NCI-H2107 treated with DMSO at 0.1 percent for 48 hours (cell line): ENCODE measurements around the gene MECR.

ENCODE experiments used
- DNase-seq: peaks from one replicate; lab custom pipeline; 2025; ENCODE audit not compliant: unreplicated experiment; lab: John Stamatoyannopoulos, UW

MECR gene

DNA sequence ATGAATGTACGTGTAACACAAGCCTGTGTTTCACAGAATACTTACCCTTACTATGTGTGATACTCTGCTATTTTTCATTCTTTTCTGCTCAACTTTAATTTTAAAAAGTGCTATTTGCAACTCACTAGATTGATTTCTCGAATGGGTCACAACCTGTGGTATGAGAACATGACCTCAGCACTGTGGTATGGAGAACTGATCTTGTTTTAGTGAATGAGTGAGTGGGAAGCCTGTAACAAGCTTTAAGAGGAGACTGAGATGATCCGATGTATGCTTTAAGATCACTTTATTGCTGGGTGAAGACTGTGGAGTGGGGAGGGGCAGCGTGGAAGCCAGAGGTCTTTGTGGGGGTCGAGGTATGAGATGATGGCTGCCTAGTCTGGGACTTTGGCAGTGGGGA is 21.6 kb downstream of the MECR start:
- DNase-seq = no peak

DNA sequence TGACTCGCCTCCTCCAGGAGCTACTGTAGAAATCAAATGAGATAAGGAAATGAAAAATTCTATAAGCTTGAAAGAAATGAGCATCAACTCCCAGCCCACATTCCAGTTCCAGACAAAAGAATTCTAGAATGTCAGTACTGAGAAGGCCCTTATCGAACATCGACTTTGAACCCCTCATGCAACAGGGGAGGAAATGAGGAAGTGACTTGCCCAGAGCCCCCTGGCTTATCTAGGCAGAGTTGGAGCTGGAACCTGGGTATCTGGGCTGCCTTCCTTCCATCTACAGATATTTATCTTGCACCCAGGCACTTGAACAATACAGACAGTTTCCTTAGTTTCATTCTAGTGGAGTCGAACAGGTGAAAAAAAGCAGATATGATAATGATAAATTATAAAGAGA is 22.3 kb downstream of the MECR start:
- no peak for DNase-seq

DNA sequence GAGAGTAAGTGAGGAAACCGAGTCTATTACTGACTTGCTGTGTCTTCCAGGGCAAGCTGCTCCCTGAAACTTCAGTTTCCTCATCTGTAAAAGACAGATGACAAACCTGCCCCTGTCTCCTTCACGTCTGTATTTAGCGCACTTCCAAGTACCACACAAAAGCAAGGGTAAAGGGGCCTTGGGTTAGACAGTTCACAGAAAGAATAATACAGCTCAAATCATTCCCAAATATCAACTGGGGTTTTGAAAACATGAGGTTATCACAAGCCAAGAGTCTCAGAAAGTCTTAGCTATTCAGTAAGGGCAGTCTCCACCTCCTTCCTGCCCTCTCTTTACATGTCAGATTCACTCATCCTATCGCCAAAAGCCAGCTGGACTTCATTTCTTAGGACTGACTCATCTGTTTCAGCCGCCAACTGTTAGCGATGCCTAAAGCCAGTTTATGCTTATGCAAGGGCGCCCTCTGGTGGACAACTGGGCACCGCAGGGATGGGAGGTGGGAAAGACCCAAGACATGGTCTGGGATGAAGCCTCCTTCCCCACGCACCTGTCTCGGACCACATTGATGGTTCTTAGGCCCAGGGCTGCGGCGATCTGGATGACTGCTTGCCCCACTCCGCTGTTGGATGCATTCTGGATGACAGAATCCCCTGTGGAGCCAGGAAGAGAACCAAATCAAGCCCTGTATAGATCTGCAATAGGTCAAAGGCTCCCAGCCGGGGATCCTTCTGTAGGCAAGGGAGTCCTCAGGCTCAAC is 28.0 kb downstream of the MECR start:
- DNase-seq = peak; percentile 87

DNA sequence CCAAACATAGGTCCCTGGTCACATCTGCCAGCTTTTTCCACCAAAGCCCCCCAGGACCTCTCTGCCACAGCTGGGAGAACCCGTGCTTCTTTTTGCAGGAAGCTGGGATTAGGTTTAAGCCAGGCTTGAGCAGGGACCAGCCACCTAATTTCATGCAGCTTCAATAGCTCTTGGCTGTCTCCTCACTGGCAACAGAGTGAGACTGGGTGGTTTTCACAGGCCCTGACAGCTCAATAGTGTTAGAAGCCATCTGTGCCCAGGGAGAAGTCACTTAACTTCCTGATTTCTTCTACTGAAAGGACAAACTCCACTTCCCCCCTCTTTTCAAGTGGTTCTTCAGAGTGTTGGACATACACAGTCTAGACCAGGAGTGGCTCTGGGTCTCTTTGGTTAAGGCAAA is 28.7 kb downstream of the MECR start:
- DNase-seq = no peak

DNA sequence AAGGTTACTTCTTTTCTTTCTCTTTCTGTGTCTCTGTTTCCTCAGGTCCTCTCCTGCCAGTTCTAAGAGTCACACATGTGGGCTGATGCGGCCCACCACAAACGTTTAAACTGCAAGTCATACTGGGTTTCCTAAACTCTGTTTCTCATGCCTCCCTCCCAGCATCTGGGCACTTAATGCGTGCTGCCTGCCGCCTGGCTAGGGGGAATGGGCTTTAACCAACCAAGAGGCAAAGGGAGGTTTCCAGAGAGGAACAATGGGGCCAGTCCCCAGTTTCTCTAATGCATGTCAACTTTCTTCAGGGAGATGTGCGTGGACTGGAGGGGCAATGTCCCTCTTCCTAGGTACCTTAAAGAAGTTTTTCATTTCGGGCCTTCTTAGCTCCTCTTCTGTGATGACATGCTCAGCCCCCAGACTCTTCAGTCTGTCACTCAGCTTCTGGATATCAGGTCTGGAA is 29.1 kb downstream of the MECR start:
- DNase-seq = no peak

DNA sequence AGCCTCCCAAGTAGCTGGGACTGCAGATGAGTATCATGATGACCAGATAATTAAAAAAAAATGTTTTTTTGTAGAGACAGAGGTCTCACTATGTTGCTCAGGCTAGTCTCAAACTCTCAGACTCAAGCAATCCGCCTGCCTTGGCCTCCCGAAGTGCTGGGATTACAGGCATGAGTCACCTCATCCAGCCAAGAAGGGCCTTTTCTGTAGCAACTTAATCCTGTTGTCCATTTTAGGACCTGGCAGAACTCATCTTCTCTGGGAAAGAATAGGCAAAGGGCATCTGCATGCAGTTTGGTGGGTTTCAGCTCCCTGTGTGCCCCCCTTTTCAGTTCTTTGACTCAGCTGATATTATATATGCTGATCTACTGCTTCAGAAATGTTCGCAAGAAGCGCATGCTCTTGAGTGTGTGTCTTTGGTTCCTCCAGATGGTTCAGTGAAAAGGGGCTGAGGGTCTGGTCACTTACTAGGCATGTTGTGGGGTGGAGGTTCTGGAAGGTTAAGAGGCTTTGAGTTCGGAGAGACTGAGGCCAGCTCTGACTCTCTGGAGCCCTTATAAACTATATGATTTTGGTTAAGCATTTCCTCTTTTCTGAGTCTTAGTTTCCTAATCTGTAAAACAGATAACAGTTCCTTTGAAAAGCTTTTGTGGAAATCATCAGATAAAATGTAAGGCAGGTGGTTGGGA is 29.7 kb downstream of the MECR start:
- no peak for DNase-seq

DNA sequence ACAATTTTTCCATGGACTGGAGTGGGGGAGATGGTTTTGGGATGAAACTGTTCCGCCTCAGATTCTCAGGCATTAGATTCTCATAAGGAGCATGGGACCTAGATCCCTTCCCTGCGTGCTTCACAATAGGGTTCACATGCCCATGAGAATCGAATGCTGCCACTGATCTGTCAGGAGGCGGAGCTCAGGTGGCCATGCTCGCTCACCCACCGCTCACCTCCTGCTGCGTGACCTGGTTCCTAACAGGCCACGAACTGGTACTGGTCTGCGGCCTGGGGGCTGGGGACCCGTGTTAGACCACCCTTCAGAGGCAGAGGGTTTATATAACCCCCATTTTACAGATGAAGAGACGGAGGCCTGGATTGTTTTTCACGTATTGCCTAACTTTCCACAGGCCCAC is 32.7 kb downstream of the MECR start:
- DNase-seq = no peak

DNA sequence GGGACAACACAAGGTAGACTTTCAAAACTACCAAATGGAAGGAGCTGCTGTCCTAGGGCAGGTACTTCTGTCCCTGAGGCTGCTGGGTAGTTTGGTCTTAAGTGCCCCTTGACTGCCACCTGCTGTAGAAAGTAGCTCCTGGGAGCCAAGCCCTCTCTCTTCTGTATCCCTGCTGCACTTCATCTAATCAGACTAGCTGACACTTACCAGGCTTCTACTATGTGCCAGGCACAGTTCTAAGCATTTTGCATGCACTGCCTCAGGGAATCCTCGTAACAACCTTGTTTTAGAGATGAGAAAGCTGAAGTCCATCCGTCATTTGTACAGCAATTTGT is 33.2 kb downstream of the MECR start:
- DNase-seq = peak; percentile 68

DNA sequence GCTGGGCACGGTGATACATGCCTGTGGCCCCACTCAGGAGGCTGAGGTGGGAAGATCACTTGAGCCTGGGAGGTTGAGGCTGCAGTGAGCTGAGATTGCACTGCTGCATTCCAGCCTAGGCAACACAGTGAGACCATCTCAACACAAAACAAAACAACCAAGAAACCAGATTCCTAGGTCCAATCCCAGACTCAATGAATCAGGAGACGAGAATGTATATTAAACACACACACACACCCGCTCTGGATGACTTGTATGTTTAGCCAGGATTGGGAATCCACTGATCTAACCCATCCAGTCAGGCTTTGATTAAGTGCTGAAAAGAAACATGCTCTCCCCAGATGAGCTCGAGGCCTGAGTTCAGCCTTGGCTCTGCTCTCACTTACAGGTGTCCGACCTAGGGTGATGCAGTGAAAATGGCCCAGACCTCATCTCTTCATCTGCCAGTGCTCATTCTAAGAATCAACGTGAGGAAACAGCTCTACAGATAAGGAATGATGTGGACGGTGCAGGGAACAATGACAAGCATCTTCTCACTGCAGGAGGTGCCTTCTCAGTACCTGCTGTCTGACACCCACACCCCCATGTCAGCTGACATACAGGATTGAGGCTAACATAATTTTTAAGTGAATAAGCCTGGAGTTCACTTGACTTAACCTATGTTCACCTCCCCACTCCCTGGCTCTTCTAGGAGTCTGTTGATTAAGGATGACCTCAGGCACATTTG is 33.7 kb downstream of the MECR start:
- DNase-seq = no peak

DNA sequence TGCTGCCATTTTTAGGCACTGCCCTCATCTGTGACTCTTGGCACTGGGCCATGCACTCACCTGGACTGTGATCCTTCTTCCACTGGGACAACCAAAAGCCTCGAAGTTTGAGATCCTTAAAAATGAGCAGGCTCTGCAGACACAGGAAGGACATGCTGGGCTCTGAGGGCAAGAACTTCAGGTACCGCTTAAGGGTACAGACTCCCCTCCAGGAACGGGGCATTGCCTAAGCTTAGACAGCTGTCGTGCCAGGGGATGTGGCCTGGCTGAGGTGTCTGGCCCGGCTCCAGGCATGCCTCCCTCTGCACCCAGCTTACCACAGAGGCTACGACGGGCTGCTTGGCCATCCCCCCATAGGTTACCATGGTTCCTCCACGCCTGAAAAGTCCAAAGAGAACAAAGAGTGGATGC is 34.8 kb downstream of the MECR start:
- DNase-seq = no peak

DNA sequence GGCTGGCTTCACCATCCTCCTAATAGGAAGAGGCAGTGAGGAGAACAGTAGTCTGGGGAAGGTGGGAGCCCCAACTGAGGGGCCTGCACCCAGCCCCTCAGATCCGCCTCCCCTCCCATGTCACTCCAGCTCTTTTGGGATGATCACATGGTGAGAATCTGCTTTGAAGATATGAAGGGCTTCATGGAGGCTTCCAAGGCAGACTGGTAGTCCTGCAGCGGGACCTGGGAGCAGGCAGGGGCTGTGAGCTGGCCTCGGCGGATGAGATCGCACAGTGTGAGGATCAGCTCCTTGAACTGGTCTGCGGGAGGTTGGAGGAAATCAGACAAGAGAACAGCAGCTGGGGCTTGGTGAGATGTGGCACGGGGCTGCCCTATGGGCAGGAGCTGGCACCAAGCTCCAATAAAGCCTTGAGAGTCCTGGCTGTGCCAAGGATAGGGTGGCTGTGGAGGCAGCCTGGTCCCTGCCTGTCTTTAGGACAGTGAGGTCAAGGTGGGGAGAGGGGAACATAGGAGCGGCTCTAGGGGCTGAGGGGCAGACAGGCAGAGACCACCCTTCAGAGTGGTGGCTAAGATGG is 36.8 kb downstream of the MECR start:
- no peak for DNase-seq

DNA sequence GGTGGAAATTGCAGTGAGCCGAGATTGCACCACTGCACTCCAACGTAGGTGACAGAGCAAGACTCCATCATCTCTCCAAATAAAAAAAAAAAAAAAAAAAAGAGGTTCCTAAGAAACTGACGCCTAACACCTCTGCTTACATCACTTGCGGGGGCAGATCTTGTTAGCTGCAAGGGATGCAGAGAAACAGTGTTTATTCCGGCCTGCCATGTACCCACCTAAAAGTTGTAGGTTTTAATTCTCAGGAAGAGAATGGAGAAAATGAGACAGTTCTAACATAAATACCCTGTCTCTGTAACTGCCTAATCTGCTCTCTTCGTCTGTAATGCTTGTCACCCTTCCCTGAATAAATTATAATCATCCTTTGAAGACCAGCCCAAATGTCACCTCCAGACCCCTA is 40.0 kb downstream of the MECR start:
- DNase-seq = no peak

DNA sequence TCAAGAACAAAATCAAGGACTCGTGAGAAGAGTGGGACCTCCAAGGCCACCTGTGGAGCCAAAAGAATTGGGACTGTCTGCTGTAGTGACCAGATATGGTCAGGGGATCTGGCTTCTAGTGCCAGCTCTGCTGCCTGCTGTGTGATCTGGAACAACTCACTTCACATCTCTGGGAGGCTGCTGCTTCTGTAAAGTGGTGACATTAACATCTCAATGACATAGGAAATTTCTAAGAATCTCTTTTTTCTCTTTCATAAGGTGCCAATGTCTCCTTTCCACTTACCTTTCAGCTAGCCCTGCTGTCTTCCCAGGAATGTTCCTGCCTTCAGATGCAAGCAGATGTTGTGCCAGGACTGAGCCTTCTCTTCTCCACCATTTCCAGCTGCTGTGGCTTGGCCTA is 44.0 kb downstream of the MECR start:
- DNase-seq = no peak

DNA sequence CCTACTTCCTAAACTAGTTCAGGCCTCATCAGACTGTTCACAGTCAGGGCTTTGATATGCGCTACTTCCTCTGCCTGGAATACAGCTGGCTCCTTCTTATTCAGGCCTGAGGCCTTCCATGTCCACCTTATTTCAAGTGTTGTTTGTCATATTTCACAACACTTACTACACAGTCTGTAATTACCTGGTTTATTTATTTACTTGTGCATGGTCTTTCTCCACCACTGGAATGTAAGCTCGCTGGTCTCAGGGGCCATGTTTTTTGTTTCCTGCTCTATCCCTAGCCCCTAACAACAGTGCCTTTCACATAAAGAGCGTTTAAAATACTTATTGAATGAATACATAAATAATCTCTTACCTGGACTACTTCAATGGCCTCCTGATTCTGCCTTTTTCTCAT is 44.5 kb downstream of the MECR start:
- no peak for DNase-seq

DNA sequence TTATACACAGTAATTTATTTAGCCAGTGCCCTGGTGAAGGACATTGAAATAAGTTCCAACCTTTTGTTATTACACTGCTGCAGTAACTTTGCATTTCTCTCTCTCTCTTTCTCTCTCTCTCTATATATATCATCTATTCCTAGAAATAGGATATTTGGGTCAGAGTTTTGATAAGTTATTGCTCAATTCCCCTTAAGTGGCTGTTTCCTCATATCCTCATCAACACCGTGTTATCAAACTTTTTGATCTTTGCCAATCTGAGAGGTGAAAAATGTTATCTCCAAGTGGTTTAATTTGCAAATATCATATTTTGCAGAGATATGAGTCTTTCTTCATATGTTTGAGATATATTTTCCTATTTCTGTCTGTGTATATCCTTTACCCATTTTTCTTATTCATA is 47.4 kb downstream of the MECR start:
- no peak for DNase-seq

DNA sequence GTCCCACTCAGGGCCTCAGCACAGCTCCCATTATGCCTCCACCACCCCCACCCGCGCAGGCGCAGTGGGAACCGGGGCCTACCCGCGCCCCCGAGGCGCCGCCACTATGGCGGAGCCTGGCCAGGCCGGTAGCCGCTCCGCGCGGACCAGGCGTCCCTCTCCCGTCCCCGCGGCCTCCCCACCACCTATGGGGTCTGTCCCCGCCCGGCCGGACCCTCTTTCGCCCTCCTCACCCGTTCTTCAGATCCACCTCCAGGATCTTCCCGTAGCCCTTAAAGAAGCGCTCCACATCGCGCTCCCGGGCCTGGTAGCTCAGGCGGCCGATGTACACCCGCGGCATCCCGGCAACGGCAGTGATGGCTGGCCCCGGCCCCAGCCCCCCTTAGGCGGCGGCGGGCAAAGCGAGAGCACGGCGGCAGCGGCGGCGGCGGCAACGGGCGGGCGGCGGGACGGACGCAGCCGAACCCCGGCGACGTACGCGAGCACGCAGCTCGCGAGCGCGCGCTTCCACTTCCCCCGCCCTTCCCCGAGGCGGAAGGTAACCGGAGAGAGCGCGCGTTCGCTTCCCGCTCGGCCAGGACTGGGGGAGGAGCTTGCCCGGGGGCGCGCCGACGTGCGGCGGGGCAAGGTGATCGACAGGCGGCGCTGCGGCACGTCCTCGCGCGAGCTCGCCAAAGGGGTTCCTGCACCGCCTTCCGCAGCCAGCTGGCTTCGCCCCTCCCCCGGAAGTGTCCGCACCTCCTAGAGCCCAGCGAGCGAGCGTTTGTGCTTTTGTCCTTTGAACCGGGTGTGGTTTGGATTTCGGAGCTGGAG is 49.1 kb downstream of the MECR start, which contains the start of gene SRSF4:
TSS of gene SRSF4 (minus strand) at position 488 of the 813 bp plus-strand sequence. CDS start at position 340, 148 bp downstream.
- DNase-seq = peak; percentile 96

DNA sequence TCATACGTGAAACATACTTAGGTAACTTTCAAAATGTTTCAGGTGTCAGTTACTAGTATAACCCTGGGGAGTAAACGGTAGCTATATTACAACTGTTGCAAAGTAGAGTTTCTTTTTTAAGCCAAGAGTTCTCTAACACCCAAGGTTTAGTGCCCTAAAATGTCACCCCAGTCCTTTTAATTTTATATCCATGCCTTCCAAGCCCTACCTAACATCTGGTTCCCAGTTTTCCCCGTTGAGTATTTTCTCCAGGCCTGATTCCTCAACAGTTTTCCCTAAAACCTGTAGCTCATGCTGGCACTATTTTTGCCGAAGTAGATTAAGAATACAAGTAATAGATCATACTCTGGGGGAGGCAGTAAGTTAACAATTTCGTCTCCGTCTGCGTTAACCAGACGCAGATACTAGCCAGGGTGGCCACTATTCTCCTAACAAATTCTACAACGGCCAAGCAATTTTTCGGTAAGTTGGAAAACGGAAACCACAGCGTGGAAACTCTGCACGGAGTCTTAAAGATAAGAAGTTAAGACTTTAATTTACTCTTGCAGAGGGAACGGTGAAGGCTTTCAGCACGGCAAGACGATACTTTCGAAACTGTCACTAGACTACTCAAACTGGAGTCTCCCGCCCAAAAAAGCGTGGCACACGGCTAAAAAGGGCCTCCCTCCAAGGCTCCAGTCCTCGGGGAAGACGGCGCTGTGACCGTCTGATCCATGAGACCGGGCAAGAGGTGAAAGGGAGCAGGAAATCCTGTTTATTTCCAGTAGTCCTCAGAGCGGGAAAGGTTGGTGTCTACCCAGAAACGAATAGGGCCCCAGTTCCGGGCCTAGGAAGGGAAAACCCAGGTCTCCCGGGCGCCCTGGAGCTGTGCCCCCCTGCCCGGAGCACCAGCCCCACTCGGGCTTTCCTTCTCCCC is 50.0 kb downstream of the MECR start:
- DNase-seq = no peak

DNA sequence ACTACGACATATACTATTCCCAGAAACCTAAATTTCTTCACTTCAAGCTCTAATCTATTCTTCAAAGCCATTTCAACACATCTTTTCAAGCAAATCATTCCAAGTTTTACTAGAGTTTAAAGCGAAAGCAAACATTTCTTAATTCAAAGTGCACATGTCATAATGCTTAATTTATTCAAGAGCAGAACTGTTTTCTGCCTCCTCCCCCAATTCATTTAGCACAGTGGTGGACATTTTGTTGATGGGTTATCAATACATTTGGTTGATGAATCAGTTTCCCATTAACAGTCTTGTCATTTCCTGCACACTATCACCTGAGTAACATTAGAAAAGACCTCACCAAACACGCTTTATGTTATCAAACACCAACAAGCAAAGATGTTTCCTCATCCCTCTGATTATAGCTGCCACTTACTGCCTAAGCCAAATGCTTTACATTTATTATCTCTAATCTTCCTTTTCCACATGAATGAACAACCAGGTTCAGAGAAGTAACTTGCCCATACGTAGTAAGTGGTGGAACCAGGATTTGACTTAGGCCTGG is 51.0 kb downstream of the MECR start:
- no peak for DNase-seq

DNA sequence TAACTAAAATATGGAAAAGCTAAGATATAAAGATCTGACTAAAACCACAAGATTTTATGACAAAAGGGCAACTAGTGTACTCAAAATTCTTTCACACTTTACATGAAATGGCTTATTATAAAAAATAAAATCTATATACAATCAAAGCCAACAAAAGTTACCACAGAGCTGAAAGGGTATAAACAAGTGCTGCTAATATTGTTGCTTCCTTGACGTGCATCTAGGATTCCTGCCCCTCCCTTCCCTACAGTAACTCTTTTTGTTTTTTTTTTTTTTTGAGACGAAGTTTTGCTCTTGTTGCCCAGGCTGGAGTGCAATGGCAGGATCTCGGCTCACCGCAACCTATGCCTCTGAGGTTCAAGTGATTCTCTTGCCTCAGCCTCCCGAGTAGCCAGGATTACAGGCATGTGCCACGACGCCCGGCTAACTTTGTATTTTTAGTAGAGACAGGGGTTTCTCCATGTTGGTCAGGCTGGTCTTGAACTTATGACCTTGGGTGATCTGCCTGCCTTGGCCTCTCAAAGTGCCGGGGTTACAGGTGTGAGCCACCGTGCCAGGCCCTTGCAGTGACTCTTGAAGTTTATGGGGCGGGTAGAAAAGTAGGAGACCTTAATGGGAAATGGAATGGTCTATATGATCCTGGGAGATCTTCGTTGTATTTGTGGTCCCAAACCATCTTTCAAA is 53.6 kb downstream of the MECR start:
- no peak for DNase-seq
